K562 treated with DMSO at 1 percent for 4 hours (cell line): ENCODE measurements around the gene ALOX5. TPM values are rescaled to one million over a fixed set of nuclear protein-coding genes. Genes with fewer than 3 reads are reported as not detected.

Experiments
- total RNA-seq: library from RNA; unstranded; fragments of 300-600 nt; gene quantifications from 2 replicates; pipeline ENCODE4 v1.2.3, GENCODE V29; 2022; ENCODE audit not compliant: insufficient read depth

ALOX5 gene
- 14.5 and 15.8 TPM in 2 replicates for total RNA-seq

DNA sequence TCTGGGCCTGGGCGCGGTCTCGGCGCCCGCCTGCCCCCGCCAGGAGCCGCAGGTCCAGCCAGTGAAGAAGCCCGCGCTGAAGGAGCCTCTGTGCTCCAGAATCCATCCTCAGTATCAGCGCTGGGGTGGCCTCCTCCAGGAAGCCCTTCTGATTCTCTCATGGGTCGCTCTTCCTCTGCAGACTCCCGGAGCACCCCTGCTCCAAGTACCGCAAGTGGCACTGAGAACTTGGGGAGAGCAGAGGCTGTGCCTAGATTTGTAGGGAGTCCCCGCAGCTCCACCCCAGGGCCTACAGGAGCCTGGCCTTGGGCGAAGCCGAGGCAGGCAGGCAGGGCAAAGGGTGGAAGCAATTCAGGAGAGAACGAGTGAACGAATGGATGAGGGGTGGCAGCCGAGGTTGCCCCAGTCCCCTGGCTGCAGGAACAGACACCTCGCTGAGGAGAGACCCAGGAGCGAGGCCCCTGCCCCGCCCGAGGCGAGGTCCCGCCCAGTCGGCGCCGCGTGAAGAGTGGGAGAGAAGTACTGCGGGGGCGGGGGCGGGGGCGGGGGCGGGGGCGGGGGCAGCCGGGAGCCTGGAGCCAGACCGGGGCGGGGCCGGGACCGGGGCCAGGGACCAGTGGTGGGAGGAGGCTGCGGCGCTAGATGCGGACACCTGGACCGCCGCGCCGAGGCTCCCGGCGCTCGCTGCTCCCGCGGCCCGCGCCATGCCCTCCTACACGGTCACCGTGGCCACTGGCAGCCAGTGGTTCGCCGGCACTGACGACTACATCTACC, at the start of gene ALOX5:
ALOX5 (plus strand) TSS at position 641 of the 774 bp plus-strand sequence; CDS start at position 705, 64 bp downstream.

Other genes with a start within 250 kb of the ALOX5 start
- not detected in 2 replicates for gene OR13A1, start 58.6 kb upstream of the ALOX5 start, total RNA-seq